Stimulated activated CD8-positive, alpha-beta memory T cell treated with anti-CD3 and anti-CD28 coated beads, Interleukin-7, amount 100 ng/mL, for 24 hours (primary cell): ENCODE measurements around the gene RGS10.

Experiments
- DNase-seq: peaks from one replicate; pipeline ENCODE4 v3.0.0-alpha.2; 2020; ENCODE audit warnings: low read depth

Gene RGS10

GRCh38 chr10:119518176-119518575, 24.3 kb downstream of the RGS10 start:
- DNase-seq: no peak

- DNase-seq: no peak
Observed at GRCh38 chr10:119517235-119518141, 25.0 kb downstream of the RGS10 start.

- DNase-seq: no peak
Observed at GRCh38 chr10:119516381-119517234, 25.9 kb downstream of the RGS10 start.

GRCh38 chr10:119515511-119516045, 26.9 kb downstream of the RGS10 start:
- no peak for DNase-seq

GRCh38 chr10:119514819-119515218, 27.7 kb downstream of the RGS10 start:
- DNase-seq: no peak

GRCh38 chr10:119511828-119512515, 30.5 kb downstream of the RGS10 start:
- no peak for DNase-seq

- no peak for DNase-seq
Observed at GRCh38 chr10:119509909-119510451, 32.5 kb downstream of the RGS10 start.

GRCh38 chr10:119507115-119507514, 35.4 kb downstream of the RGS10 start:
- no peak for DNase-seq

GRCh38 chr10:119505588-119506315, 36.8 kb downstream of the RGS10 start:
- DNase-seq: no peak

GRCh38 chr10:119505131-119505551, 37.4 kb downstream of the RGS10 start:
- DNase-seq: no peak

- no peak for DNase-seq
Observed at GRCh38 chr10:119504651-119505050, 37.9 kb downstream of the RGS10 start.

- no peak for DNase-seq
Observed at GRCh38 chr10:119503821-119504220, 38.7 kb downstream of the RGS10 start.

- no peak for DNase-seq
Observed at GRCh38 chr10:119502618-119503155, 39.8 kb downstream of the RGS10 start.

GRCh38 chr10:119502209-119502608, 40.3 kb downstream of the RGS10 start:
- DNase-seq: peak; percentile 55

- no peak for DNase-seq
Observed at GRCh38 chr10:119501690-119502089, 40.8 kb downstream of the RGS10 start.

- DNase-seq: no peak
Observed at GRCh38 chr10:119500821-119501220, 41.7 kb downstream of the RGS10 start.

- no peak for DNase-seq
Observed at GRCh38 chr10:119500123-119500795, 42.3 kb downstream of the RGS10 start.

- DNase-seq: no peak
Observed at GRCh38 chr10:119499677-119500002, 42.9 kb downstream of the RGS10 start.

GRCh38 chr10:119498889-119499676, 43.4 kb downstream of the RGS10 start:
- no peak for DNase-seq
